GM12878 (cell line): ENCODE data around the gene TTL. TPM values are rescaled to one million over a fixed set of nuclear protein-coding genes. Genes with fewer than 3 reads are reported as not detected.

Experiments
- ATAC-seq: fragments of 200-7000 bp; cut with Tn5 transposase; 3 replicates; pipeline ENCODE4 v1.9.1; 2020; ENCODE audit warnings: mild to moderate bottlenecking, moderate library complexity
- BruUV-seq: library from RNA; stranded (reverse); fragments of 400-500 nt; replicated peaks from 2 replicates; lab custom pipeline; 2021; lab: Mats Ljungman, UMichigan
- CTCF ChIA-PET: fragments of 300-600 bp; sonication (Branson Sonifier 250); formaldehyde crosslinking; extraction: SDS; loops from one replicate; lab custom pipeline; 2021; ENCODE audit warnings: inconsistent platforms; lab: Yijun Ruan, JAX
- POLR2A ChIA-PET: fragments of 350-600 bp; formaldehyde crosslinking; extraction: SDS; loops from one replicate; lab custom pipeline; 2021; ENCODE audit warnings: inconsistent platforms; lab: Charles Lee
- RAD21 ChIA-PET: fragments of 300-600 bp; sonication (Branson Sonifier 250); formaldehyde crosslinking; loops from one replicate; lab custom pipeline; 2023; ENCODE audit warnings: antibody characterized with exemption; ENCODE audit not compliant: unreplicated experiment; lab: Charles Lee
- SMC1A ChIA-PET: fragments of 300-600 bp; sonication (Branson Sonifier 250); formaldehyde crosslinking; loops from one replicate; lab custom pipeline; 2023; ENCODE audit not compliant: unreplicated experiment, uncharacterized antibody; lab: Charles Lee
- DNase-seq: peaks from one replicate; pipeline ENCODE4 v3.0.0-alpha.2; 2011; ENCODE audit warnings: low read depth, low spot score
- FAIRE-seq: peaks from 3 replicates; lab custom pipeline; 2011; peaks lifted over from hg19 to GRCh38; lab: Jason Lieb, UNC
- H2AFZ ChIP-seq: 2 replicates; pipeline ENCODE4 v1.6.0; 2011; ENCODE audit warnings: low read depth, low read length, control low read depth; ENCODE audit not compliant: control insufficient read depth
- H3K27ac ChIP-seq: 2 replicates; pipeline ENCODE4 v1.5.1; 2011; ENCODE audit warnings: control low read depth; ENCODE audit not compliant: control insufficient read depth, insufficient read depth
- H3K27me3 ChIP-seq, 2 experiments: replicated peaks in 1 of 2; 2 replicates each; pipeline versions ENCODE4 v1.6.0 to v1.6.1; 2011; ENCODE audit warnings: low read length in 1 of 2; ENCODE audit not compliant: control insufficient read depth in 2 of 2, insufficient read depth in 2 of 2
- H3K36me3 ChIP-seq, 2 experiments: 2 replicates each; pipeline ENCODE4 v1.5.1; 2011; ENCODE audit warnings: low read length in 1 of 2; ENCODE audit not compliant: control insufficient read depth in 2 of 2, insufficient read depth in 2 of 2
- H3K4me1 ChIP-seq: 2 replicates; pipeline ENCODE4 v1.6.1; 2011; ENCODE audit warnings: mild to moderate bottlenecking, low read length, moderate library complexity, mixed read lengths; ENCODE audit not compliant: control insufficient read depth, insufficient read depth
- H3K4me2 ChIP-seq: 2 replicates; pipeline ENCODE4 v1.6.0; 2011; ENCODE audit warnings: control low read depth; ENCODE audit not compliant: control insufficient read depth, insufficient read depth
- H3K4me3 ChIP-seq: fragments of 200-600 bp; sonication (generic); 2 replicates; pipeline ENCODE4 v1.5.1; 2016
- H3K79me2 ChIP-seq: 2 replicates; pipeline ENCODE4 v1.6.0; 2011; ENCODE audit warnings: low read length; ENCODE audit not compliant: control insufficient read depth, insufficient read depth
- H3K9ac ChIP-seq: 2 replicates; pipeline ENCODE4 v1.8.0; 2011; ENCODE audit warnings: low read length, control low read depth, mixed read lengths; ENCODE audit not compliant: control insufficient read depth, insufficient read depth
- H3K9me3 ChIP-seq: replicated peaks from 3 replicates; pipeline ENCODE4 v1.5.1; 2011; ENCODE audit warnings: mild to moderate bottlenecking, low read length; ENCODE audit not compliant: control insufficient read depth, insufficient read depth
- H4K20me1 ChIP-seq: 2 replicates; pipeline ENCODE4 v1.6.0; 2011; ENCODE audit not compliant: control insufficient read depth, insufficient read depth
- CHD2 ChIP-seq: IDR thresholded peaks from 2 replicates; pipeline ENCODE4 v1.6.1; 2011; ENCODE audit warnings: low read depth, low read length, improper control_type of control experiment, borderline replicate concordance
- ESRRA ChIP-seq: IDR thresholded peaks from 2 replicates; pipeline ENCODE4 v1.6.1; 2012; ENCODE audit warnings: mild to moderate bottlenecking, low read length, improper control_type of control experiment
- ETV6 ChIP-seq, 2 experiments: fragments of 450-650 bp in 1 of 2; IDR thresholded peaks in 1 of 2; conservative IDR thresholded peaks in 1 of 2; 2 replicates each; pipeline ENCODE4 v1.6.1; 2014; ENCODE audit warnings: antibody characterized with exemption in 1 of 2, borderline replicate concordance in 1 of 2, low read depth in 1 of 2, mild to moderate bottlenecking in 1 of 2, moderate library complexity in 1 of 2
- KLF5 ChIP-seq: fragments of 450-650 bp; IDR thresholded peaks from 2 replicates; pipeline ENCODE4 v1.6.1; 2014; ENCODE audit warnings: mild to moderate bottlenecking; ENCODE audit not compliant: partially characterized antibody
- MAX ChIP-seq: IDR thresholded peaks from 2 replicates; pipeline ENCODE4 v1.6.1; 2012; ENCODE audit warnings: low read depth, low read length, improper control_type of control experiment
- NFIC ChIP-seq: IDR thresholded peaks from 2 replicates; pipeline ENCODE4 v1.6.1; 2012; ENCODE audit warnings: low read depth, mild to moderate bottlenecking, inconsistent platforms, low read length, moderate library complexity
- NKRF ChIP-seq: fragments of 450-650 bp; conservative IDR thresholded peaks from 2 replicates; pipeline ENCODE4 v1.6.1; 2017; ENCODE audit warnings: mild to moderate bottlenecking, moderate library complexity
- RELA ChIP-seq: fragments of 450-650 bp; IDR thresholded peaks from 2 replicates; pipeline ENCODE4 v1.8.0; 2014; ENCODE audit warnings: borderline replicate concordance; ENCODE audit not compliant: partially characterized antibody
- RFX5 ChIP-seq: IDR thresholded peaks from 2 replicates; pipeline ENCODE4 v1.6.1; 2011; ENCODE audit warnings: low read depth, low read length, improper control_type of control experiment
- STAT1 ChIP-seq: fragments of 450-650 bp; conservative IDR thresholded peaks from 2 replicates; pipeline ENCODE4 v1.6.1; 2014; ENCODE audit warnings: antibody characterized with exemption, mild to moderate bottlenecking
- USF1 ChIP-seq: IDR thresholded peaks from 2 replicates; pipeline ENCODE4 v1.6.1; 2011; ENCODE audit warnings: borderline replicate concordance, low read depth, mild to moderate bottlenecking, moderate library complexity, mixed read lengths, low read length; ENCODE audit not compliant: insufficient read depth; ENCODE audit errors: extremely low read length
- USF2 ChIP-seq: IDR thresholded peaks from 2 replicates; pipeline ENCODE4 v1.6.1; 2011; ENCODE audit warnings: low read depth, low read length, improper control_type of control experiment, borderline replicate concordance
- YBX1 ChIP-seq: fragments of 450-650 bp; IDR thresholded peaks from 2 replicates; pipeline ENCODE4 v1.6.1; 2016; ENCODE audit warnings: antibody characterized with exemption
- YY1 ChIP-seq: IDR thresholded peaks from 2 replicates; pipeline ENCODE4 v1.6.1; 2011; ENCODE audit warnings: low read depth, mild to moderate bottlenecking, low read length
- ZBTB4 ChIP-seq: fragments of 450-650 bp; formaldehyde crosslinking; IDR thresholded peaks from 2 replicates; pipeline ENCODE4 v1.4.0; 2022; ENCODE audit warnings: mild to moderate bottlenecking, moderate library complexity
- WGBS: methylation state at CpG from one replicate; pipeline ENCODE4 v1.1.6; 2016; ENCODE audit warnings: low lambda C conversion rate; ENCODE audit not compliant: insufficient replicate concordance, insufficient coverage; ENCODE audit errors: missing lambda C conversion rate; 5-methylcytosine and 5-hydroxymethylcytosine counted together
- in situ Hi-C: fragments of 300-500 bp; cut with MboI; formaldehyde crosslinking; loops from 9 replicates; pipeline ENCODE4 v1.14.3; 2018; ENCODE audit warnings: mixed read lengths
- intact Hi-C: fragments of 100-400 bp; cut with micrococcal nuclease; formaldehyde crosslinking; loops from one replicate; pipeline ENCODE4 v1.14.2; 2022; ENCODE audit not compliant: unreplicated experiment
- polyA plus RNA-seq, 11 experiments: library from polyadenylated mRNA; depleted of rRNA in 4 of 11; unstranded in 6 of 11; stranded (reverse) in 5 of 11; fragments of >200 nt; fragmentation: Nextera tagmentation in 4 of 11; fragmentation: Illumina TruSeq in 1 of 11; extraction: Ambion mirVana in 4 of 11; extraction: Trizol in 1 of 11; gene quantifications; 1 replicate in 1 of 11; 2 replicates in 10 of 11; pipeline versions ENCODE4 v1.2.1 to v1.2.3, GENCODE V29; 2011 to 2016; ENCODE audit warnings: inconsistent platforms in 2 of 11, missing spikeins in 2 of 11, low read depth in 1 of 11
- total RNA-seq, 4 experiments: library from RNA; depleted of rRNA in 3 of 4; stranded (reverse); fragments of >200 nt in 3 of 4; fragmentation: Illumina TruSeq in 1 of 4; extraction: Trizol in 1 of 4; gene quantifications; 2 replicates each; pipeline versions ENCODE4 v1.2.1 to v1.2.3, GENCODE V29; 2013 to 2021

Gene TTL
- total and polyA plus RNA-seq, 10 of the 15 experiments (the other 5 are each of a cell fraction or from before 2014, with no cell fraction given) = 3.9 to 27.1 (median 16.1) TPM

GRCh38 chr2:112548980-112549379 lies 67.0 kb downstream of the TTL start:
- ChIA-PET RAD21 (no interaction called here), SMC1A (interaction anchor here (1.6 kb wide), 1 partner anchor 35 kb away, joined by 4 read pairs; no protein-coding TSS in a partner anchor), POLR2A (no interaction called here), CTCF (no interaction called here)
- FAIRE-seq = no peak
- no peak overlapping the region for H3K4me2 ChIP-seq
- H4K20me1 ChIP-seq = no peaks in the 10 kb centered on the region
- peaks cover 25% of the 10 kb centered on the region for H3K79me2 ChIP-seq
- in situ Hi-C loops (no loop called here), intact Hi-C loops (no loop called here)
- DNase-seq = no peak
- no peaks in the 10 kb centered on the region for H3K9me3 ChIP-seq
- no peak for ATAC-seq
- no peak overlapping the region for H3K4me3 ChIP-seq
- no peak overlapping the region for H3K27ac ChIP-seq
- H2AFZ ChIP-seq = no peak overlapping the region
- no TSS peak for BruUV-seq
- H3K9ac ChIP-seq = no peak overlapping the region
- no peaks in the 10 kb centered on the region for H3K4me1 ChIP-seq
- H3K27me3 ChIP-seq = no peaks in the 10 kb centered on the region
- WGBS = 100% methylated on average over 2 of the region's 2 CpGs
- peaks cover 7 to 25% of the 10 kb centered on the region in 2 experiments for H3K36me3 ChIP-seq
- TF ChIP-seq ETV6 (conservative IDR thresholded peaks at IDR 0.05 in 1 of 2, IDR thresholded peaks at IDR 0.05 in 1 of 2; ENCODE audit: borderline replicate concordance in 1 of 2, low read depth in 1 of 2) = no peak
- no peak for TF ChIP-seq USF1
- no peak for TF ChIP-seq ZBTB4 (CRISPR knock-in tag)
- TF ChIP-seq USF2 = no peak
- TF ChIP-seq CHD2 = no peak
- TF ChIP-seq STAT1 = no peak
- TF ChIP-seq NFIC = no peak
- TF ChIP-seq YY1 = no peak
- TF ChIP-seq YBX1 = no peak
- TF ChIP-seq KLF5 = no peak
- TF ChIP-seq NKRF = no peak
- TF ChIP-seq ESRRA = no peak
- TF ChIP-seq RELA = no peak
- no peak for TF ChIP-seq RFX5
- TF ChIP-seq MAX = no peak
